GM18870 (cell line): ENCODE results near the gene LY6G5B.
A peak's percentile ranks its signal among the peaks of the same experiment; 100 is the strongest.
"Not testable (repeated sequence)": the region's sequence is repeated elsewhere in the genome, so short reads cannot be mapped to it uniquely, and the experiment has no call there.

Source experiments
- ATAC-seq: cut with Tn5 transposase; IDR thresholded peaks from one replicate; pipeline ENCODE4 v1.9.1; 2021; ENCODE audit warnings: moderate library complexity; ENCODE audit not compliant: unreplicated experiment

The LY6G5B gene

DNA sequence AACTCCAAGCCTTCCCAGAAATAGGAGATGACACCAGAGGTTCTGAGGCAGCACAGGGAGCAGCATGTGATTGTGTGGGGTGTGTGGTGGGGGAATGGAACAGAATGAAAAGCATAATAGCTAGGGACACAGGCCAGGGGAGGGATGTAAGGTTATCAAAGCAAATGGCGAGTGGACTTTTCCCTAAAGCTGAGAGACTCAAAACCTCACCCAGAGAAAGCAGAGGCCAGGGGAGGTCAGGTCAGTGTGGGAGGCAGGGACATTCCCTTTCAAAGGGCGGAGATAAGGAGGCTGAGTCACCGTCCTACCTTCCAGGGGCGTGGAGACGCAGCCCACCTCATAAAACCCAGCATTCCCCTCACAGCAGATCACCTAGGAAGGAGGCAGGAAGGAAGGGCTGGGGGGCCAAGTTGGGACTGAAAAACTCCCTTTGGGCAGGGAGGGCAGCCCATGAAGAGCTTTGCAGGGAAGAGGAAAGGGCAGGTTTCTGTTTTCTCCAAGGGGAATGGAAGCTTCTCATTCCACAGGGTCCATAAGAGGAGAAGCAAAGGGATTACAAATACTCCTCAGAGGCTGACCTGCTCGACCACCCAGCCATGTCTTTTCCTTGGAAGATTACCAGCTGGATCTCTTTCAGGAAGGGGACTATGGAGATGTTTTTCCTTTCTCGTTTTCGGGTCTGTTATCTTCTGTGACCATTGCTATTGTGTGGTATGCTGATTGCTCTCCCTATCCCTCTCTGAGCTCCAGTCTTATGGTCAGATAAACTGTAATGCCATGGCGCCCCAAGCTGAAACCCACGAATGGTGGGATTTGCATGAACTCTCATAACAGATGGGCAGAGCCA is 20.7 kb downstream of the LY6G5B start:
- no peak for ATAC-seq

DNA sequence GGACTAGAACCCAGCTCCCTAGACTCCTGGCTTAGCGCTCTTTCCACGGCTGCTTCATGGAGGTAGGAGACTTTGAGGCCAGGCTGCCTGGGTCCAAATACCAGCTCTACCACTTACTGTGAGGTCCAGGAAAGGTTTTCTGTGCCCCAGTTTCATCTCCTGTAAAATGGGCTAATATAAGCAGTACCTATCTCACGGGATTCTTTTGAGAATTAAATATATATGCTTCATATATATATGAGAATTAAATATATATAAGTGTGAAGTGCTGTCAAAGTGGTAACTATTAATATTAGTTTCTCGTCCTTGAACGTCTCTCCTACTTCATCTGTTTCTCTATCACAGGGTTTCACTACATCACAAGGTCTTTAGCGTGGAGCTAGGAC is 21.3 kb downstream of the LY6G5B start:
- ATAC-seq, result no peak

DNA sequence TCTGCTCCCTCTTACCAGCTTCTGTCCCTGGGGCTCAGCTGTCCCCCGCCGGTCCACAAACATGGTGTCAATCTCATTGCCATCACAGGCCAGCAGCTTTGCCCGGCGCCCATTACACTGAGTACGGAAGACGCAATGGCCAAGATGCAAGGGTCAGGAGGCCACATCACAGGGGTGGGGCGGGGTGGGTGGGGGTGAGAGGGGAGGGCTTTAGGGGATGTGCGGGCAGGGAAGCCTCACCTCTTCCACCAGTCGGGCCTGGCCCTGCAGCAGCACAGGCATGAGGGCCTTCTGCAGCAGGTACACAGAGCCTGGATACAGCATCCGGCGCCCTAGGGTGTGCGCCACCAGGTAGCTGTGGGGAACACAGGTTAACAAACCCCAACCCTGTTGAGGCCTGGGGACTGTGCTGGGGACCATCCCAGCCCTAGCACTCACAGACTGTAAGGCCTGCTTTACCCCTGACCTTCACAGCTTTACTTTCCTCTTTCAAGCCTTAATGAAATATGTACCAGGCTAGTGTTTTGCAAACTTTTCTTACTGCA is 21.9 kb downstream of the LY6G5B start:
- no peak for ATAC-seq

DNA sequence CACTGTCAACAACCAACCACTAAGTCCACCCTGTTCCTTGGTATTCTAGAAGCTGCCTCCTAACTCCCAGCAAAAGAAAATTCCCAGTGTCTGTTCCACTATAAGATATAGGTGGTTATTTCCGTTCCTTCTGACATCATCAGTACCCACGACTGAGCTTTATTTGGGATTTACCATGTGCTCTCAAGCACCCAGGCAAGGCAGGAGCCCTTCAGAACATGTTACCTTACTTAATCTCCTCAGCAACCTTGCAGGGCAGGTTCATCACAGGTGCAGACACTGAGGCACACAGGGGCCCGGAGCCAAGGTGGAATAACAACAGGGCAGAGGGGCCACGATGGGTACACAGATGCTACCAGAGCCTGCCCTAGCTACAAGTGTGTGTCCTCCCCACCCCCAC is 22.6 kb downstream of the LY6G5B start:
- no peak for ATAC-seq

DNA sequence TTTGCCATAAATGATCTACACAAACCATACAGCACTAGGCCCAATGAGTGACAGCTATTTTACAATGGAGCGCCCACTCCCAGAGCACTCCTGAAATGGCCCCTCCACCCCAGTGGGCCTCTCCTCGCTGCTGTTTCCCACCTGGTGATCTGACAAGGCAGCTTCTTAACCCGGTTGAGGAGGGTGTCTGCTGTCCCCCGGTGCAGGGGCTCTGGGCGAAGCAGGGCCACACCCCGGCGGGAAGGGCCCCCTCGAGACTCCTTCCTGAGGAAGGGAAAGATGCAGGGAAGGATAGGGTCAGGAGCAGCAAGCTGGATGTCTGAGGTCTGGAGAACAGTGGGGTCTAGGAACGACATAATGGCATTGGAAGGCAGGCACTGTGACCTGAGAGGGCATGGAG is 23.1 kb downstream of the LY6G5B start:
- no peak for ATAC-seq

DNA sequence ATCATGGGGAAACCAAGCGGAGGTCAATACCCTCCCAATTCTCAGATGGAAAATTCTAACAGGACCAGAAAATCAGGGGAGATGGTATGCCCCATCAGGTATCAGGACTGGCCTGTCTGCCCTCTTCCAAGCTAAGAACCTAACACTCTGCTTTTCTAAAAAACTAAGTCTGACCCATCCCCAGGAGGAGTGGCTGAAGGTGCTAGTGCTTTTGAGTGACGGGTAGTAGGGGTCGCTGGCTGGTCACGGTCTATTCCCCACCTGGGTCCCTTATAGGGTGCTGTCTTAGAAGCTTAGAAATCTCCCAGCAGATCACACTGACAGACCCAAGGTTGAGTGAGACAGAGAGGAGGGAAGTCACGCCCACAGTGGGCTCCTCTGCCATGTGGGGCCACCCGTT is 23.8 kb downstream of the LY6G5B start:
- no peak for ATAC-seq

DNA sequence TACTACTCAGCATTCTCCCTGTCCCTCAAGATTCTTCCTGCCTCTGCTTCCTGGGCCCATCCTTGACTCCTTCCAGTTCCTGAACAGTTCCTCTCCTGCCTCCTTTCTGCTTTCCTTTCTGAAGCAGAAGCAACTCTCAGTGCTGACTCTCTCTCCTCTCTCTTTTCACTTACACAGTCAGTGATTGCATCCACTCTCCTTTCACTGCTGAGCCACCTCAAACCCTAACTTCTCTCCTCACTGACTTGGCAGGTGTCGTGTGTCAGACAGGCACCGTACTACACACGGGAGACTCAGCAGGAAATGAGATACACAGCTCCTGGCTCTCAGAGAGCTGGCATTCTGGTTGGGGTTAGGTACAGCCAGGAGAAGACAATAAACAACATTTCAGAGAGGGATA is 27.8 kb downstream of the LY6G5B start:
- ATAC-seq, result no peak

DNA sequence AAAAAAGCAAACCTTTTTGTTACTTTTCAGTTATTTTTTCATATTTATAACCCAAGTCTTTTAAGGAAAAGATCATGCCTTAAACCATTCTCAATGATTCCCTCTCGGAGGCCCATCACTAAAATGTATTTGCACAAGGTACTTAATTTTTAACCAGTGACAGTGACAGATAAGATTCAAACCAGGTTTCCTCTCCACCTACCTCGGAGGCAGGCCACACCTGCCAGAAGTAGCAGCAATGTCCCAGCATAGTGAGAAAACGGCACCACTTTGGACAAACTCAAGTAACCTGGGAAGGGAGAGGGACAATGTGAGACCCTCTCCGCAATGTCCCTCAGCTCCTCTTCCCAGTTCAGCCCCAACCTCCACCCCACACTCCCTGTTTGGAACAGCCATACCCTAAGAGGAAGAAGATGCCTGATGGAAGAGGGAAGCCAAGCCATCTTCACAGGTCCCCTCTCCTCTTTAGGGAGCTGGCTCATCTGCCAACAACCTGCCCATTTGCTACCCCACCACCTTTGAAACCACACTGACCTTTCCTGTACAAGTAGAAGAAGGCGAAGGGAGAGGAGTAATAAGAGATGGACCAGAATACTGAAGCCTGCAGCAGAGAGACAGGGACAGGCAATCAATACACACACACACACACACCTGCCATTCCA is 31.1 kb downstream of the LY6G5B start:
- no peak for ATAC-seq

DNA sequence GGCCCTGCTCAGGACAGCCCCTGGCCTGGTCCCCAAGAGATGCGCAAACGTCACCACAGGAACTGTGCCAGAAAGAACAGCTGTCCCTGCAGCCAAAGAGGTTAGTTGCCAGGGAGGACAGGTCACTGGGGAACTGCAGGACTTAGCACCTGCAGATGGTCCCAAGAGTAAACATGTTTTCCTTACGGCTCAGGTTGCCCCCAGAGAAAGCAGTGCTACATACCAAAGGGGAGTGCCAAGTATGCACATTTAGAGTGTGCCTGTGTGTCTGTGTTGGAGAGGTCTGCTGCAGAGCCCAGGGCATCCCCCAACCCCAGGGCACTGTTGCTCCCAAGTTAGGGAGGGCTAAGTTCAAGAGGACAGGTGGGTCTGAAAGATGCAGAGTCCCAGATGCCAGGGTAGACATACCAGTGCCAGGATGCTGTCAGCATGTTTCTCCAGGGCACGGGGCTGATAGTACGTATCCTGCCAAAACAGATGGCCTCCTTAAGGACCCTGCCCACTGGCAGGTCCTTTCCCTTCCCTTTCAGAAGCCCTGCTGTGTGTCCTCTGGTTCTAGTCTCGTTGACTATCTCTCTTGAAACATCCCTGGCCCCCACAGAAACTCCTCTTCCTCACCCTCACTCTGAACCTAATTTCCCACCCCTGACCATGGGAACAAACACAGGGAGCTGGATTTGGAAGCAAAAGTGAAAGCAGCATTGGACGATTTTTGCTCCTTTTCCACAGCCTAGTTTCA is 32.1 kb downstream of the LY6G5B start:
- ATAC-seq, result no peak

DNA sequence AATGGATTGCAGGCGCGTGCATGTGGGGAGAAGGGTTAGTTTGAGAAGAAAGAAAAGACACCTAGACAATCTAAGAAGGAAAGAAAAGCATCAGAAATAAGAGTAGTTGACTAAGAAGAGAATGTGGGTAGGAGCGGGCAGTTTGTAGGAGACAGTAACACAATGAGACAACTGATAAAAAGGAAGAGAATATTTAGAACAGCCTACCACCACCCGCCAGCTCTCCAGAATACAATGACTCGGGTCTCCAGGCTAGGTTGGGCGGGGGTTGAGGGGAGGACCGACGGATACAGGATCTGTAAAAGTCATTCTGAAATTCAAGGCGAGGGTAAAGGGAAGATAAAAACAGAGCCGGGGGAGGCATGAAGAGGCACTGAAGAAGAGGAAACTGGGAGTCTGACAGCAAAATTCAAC is 32.6 kb downstream of the LY6G5B start:
- no peak for ATAC-seq

DNA sequence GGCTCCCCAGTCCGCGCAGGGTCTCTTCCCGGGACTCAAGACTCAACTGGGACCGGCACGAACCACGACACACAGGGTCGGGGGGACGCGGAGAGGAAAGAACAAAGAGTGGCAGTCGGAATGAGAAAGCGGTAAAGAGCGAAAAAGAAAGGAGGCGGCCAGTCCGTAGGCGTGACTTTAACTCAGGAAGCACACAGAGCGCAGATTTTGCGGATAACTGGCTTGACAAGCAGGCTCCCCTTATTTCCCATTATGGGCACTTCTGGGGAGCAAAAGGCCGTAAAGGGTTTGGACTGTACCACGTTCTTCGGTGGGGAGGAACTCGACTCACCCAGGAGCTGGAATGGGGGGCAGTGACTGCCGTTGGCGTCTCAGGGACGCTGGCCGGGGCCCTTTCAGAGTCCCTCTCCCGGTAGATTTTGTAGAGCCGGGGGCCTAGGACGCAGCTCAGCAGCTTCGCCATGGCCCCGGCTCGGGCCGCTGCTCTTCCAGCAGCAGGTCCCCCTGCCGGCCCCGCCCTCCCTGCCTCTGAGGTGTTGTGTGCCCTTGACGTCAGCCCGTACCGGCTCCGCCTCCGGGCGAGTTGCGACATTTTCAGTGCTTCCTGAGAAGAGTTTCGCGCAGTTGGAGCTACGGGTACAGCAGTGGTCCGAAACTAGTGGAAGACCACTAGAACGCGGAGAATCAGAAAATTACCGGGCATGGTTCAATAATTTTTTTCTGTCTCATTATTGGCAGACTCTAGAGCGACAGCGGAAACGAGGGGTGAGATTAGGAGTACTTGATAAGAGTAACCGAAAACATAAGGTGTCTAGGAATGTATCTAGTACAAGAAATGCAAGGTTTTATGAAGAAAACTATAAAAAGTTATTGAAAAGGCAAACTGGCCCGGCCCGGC is 33.3 kb downstream of the LY6G5B start, which contains the start of gene ABHD16A:
TSS of gene ABHD16A (minus strand) at position 506 of the 898 bp plus-strand sequence. CDS start at position 463, 43 bp downstream.
- ATAC-seq, result peak; percentile 64

DNA sequence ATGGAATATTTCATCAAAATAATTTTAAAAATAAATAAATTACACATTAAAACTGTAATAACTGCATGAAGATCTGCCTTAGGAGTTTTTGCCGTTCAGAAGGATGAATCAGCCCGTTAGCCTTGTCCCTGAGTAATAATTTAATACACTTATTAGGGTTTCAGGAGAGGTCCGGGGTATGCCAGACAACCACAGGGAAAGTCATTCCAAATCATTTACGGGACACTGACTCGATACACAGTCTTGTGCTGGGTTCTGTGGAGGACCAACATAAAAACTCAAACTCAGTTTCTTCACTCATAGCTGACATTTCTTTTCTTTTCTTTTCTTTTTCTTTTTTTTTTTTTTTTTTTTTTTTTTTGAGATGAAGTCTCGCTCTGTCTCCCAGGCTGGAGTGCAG is 36.2 kb downstream of the LY6G5B start:
- no peak for ATAC-seq

DNA sequence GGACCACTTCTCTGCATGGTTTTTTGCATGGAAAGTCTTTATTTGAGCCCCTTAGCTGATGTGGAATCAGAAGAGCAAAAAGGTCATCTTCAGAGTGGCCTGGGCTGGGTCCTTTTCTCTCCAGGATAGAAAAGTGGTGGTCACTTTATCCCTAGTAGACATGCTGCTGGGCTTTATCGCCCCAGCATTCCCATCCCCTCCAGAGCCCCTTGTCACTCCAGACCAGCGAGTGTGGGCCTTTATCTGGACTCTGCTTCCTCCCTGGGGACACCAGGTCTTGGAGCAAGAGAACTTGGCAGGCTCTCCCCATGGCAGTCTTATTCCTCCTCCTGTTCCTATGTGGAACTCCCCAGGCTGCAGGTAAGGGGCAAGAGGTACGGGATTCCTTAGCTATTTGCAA is 36.8 kb downstream of the LY6G5B start, which contains the start of gene LY6G6F:
TSS of gene LY6G6F (plus strand) at position 268 of the 400 bp plus-strand sequence. CDS start at position 309, 41 bp downstream.
- ATAC-seq, result no peak

DNA sequence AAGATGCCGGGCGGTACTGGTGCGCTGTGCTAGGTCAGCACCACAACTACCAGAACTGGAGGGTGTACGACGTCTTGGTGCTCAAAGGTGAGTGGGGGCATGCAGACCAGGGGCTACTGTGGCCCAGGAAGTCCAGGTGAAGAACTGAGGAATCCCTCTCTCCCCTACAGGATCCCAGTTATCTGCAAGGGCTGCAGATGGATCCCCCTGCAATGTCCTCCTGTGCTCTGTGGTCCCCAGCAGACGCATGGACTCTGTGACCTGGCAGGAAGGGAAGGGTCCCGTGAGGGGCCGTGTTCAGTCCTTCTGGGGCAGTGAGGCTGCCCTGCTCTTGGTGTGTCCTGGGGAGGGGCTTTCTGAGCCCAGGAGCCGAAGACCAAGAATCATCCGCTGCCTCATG is 37.9 kb downstream of the LY6G5B start:
- no peak for ATAC-seq

DNA sequence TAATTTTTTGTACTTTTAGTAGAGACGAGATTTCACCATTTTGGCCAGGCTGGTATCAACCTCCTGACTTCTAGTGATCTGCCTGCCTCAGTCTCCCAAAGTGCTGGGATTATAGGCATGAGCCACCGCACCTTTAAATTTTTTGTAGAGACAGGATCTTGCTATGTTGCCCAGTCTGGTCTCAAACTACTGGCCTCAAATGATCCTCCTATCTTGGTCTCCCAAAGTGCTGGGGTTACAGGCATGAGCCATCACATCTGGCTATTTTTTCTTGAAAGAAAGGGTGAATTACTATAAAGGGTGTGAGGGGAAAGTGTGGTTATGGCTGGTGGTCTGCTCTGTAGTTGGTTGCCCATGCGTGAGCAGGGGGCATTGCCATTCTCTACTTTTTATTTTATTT is 38.4 kb downstream of the LY6G5B start:
- no peak for ATAC-seq

DNA sequence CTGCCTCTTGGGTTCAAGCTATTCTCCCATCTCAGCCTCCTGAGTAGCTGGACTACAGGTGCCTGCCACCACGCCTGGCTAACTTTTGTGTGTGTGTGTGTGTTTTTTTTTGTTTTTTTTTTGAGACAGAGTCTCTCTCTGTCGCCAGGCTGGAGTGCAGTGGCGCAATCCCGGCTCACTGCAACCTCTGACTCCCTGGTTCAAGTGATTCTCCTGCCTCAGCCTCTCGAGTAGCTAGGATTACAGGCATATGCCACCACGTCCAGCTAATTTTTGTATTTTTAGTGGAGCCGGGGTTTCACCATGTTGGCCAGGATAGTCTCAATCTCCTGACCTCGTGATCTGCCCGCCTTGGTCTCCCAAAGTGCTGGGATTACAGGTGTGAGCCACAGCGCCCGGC is 39.4 kb downstream of the LY6G5B start:
- ATAC-seq, result not testable (repeated sequence)

DNA sequence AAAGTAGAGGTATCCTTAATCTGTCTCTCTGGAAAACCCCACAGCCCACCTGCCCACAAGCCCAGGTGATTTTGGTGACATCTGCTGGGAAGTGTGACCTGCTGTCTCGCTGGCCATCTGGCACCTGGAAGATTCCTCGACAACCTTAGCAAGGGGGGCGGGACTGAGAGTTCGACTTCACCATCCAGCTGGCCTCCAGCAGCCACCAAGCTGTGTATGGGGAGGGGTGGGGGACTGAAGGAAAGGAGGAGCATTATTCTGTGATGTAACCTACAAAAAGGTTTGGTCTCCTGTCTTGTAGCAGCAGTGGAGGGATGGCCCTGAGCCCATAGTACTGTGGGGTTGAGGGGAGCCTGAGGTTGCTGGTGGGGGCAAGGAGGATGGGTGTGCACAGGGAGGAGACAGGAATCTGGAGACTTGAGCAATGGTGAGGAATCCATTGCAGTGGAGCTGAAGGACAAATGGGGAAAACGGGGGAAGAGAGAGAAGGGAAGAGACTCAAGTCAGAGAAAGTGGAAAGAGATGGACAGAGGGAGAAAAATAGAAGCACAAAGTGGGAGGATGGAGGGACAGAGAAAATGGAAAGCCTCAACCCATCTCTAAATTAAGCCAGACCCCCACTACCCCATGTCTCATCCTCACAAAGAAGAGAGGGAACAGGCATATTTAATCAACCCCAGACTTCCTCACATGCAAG is 40.9 kb downstream of the LY6G5B start:
- ATAC-seq, result no peak

DNA sequence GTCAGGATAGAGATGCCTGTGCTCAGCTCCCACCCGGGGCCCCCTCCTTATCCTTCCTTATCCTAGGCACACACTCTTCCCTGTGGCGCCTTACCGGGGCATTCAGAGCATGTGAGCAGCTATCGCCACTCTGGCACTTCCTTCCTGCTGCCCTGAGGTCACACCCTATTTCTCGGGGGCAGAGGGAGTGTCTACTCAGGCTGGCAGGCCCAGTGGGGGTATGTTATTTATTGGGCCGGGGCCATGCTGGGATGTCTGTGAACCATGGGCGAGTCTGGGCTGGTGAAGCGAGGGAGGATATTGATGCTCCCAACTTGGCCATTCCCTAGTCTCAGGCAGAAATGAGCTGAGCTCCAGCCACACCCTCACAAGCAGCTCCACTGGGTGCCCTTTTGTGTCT is 41.5 kb downstream of the LY6G5B start:
- no peak for ATAC-seq

DNA sequence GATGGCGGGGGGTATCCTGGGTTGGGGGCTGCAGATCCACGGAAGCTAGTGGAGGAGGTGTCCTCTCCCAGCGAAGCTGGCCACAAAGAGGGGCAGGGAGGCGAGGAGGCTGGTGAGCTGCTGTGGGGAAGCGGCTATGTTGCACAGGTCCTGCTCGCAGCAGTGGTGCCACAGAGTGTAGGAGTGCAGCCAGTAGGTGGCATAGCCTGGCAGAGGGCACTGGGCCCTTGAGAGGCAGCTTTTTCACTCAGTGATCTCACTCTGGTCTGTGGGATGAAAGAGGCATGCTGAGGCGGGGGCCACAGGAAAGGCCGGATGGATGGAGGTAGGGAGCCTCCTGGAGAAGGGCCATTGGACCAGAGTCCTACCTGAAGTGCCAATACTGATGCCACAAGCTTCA is 42.5 kb downstream of the LY6G5B start:
- no peak for ATAC-seq

DNA sequence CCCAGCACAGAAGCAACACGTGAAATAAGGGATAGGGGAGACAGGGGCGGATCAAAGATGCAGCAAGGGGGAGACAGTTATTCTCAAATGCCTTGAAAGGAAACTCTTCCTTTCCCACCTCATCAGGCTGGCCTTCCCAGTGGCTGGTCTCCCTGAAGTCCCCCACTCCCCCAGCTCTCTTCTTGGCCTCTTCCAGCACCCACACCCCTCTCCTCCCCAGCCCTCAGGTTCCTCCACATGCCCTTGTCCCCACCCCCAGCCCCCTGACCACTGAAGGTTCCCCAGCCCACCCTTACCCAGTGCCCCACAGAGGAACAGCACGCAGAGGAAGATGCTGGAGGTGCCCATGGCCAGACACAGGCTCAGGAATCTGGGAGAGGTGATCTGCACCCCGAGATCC is 43.7 kb downstream of the LY6G5B start:
- ATAC-seq, result no peak
